Liver (tissue), 2 donors: ENCODE results near the gene BRCA2.

ENCODE experiments used
- YY1 ChIP-seq: IDR thresholded peaks from 2 replicates; pipeline ENCODE4 v1.6.1; 2016; ENCODE audit warnings: antibody characterized with exemption, mild to moderate bottlenecking
- TF ChIP-seq, protein P1 (sequence below): fragments of 150-350 bp; IDR thresholded peaks from 2 replicates; pipeline ENCODE4 v1.5.1; 2017; ENCODE audit warnings: improper control_type of control experiment, low read depth, low read length; ENCODE audit not compliant: missing input control
- donor health status: healthy.

DNA sequence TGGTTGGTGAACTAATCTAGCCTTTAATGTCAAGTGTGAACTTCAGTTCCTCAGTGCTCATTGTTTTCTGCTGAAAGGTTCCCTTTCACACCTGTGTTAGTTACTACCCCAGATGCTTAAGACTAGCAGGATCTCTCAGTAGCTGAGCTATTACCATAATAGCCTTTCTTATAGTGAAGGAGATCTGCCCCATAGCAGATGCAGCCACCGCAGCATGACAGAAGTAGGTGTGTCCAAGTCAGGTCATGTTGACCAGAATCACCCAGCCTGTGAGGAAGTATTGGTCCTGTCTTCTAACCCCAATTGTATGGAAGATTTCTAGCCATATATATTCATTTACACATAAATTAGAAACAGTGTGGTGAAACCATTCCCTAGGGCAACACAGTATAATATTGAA is 37.5 kb upstream of the BRCA2 start:
- TF ChIP-seq, protein P1, sequence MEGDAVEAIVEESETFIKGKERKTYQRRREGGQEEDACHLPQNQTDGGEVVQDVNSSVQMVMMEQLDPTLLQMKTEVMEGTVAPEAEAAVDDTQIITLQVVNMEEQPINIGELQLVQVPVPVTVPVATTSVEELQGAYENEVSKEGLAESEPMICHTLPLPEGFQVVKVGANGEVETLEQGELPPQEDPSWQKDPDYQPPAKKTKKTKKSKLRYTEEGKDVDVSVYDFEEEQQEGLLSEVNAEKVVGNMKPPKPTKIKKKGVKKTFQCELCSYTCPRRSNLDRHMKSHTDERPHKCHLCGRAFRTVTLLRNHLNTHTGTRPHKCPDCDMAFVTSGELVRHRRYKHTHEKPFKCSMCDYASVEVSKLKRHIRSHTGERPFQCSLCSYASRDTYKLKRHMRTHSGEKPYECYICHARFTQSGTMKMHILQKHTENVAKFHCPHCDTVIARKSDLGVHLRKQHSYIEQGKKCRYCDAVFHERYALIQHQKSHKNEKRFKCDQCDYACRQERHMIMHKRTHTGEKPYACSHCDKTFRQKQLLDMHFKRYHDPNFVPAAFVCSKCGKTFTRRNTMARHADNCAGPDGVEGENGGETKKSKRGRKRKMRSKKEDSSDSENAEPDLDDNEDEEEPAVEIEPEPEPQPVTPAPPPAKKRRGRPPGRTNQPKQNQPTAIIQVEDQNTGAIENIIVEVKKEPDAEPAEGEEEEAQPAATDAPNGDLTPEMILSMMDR = no peak
- no peak for TF ChIP-seq YY1
